ENCODE data around the gene DDX17. TPM values are rescaled to one million over a fixed set of nuclear protein-coding genes. Genes with fewer than 3 reads are reported as not detected.
A peak's percentile ranks its signal among the peaks of the same experiment; 100 is the strongest.

DDX17 gene
- total and polyA plus RNA-seq, 2 of the 4 experiments (the other 2 are of a cell fraction): 240 to 371 TPM

DNA sequence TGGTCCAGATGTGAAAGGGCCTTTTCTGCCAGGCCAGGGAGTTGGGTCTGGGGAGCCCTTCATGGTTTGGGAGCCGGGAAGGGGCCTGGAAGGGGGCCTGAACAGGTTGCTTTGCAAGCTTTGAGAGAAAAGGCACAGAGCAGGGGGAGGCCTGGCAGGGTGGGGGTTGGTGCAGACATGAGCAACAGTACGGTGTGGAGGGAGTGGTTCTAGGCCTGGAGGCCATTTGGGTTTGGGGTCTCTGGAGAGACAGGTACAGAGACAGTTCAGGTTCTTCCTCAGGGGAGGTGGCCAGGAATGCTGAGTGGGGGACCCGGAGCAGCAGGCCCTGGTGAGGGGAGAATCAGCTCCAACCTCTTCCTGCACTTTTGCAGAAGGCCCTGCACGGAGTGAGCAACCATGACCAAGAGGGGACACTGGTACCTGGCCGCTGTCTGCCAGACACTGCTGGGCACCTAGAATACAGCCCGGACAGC is 36.8 kb downstream of the DDX17 start:
- no peak overlapping the region; the same call in 1 of the 2 replicates for H3K27ac ChIP-seq (ENCODE audit: insufficient read depth, low read length)
- dilution Hi-C loops (cut with HindIII; ENCODE audit: low sequenced_read_pairs, unreplicated experiment): no loop called here
- H4K20me1 ChIP-seq (ENCODE audit: insufficient read depth, low read length): no peaks in the 10 kb centered on the region; the same call in 1 of the 2 replicates
- peak overlapping the region; percentile 95; the same call in 1 of the 2 replicates for H3K4me3 ChIP-seq (ENCODE audit: insufficient read depth, low read depth, low read length)
- no peaks in the 10 kb centered on the region for H3K27me3 ChIP-seq (ENCODE audit: control insufficient read depth, insufficient read depth, low read length)
- no peak overlapping the region; a peak in 1 of 4 replicates for H4K8ac ChIP-seq (ENCODE audit: low read depth in 2 of 2, low read length in 2 of 2)
- in situ Hi-C loops (cut with MboI; ENCODE audit: low sequenced_read_pairs): no loop called here
- no peak overlapping the region for H2AFZ ChIP-seq (replicated peaks; ENCODE audit: low read length, poor library complexity)
- H3K4ac ChIP-seq (ENCODE audit: low read depth, low read length): peak overlapping the region; percentile 100
- 0 out of 2 replicates have a peak overlapping the region, but pooled peaks have one; percentile 100 for H3K14ac ChIP-seq (replicated peaks; ENCODE audit: low read depth, low read length)
- H3K9me3 ChIP-seq (ENCODE audit: control insufficient read depth, insufficient read depth, low read length): no peaks in the 10 kb centered on the region
- DNase-seq (no peak), ATAC-seq (ENCODE audit: low read depth) (no peak)
- 79% methylated on average over 3 of the region's 6 CpGs; no CpG with 5 or more reads in 1 of the 2 experiments for WGBS, 2 experiments (ENCODE audit: extremely low coverage in 2 of 2, insufficient read length in 1 of 2)
- no peak overlapping the region for H2BK20ac ChIP-seq (ENCODE audit: low read depth, low read length)
- peaks cover 10% of the 10 kb centered on the region for H3K36me3 ChIP-seq (ENCODE audit: control insufficient read depth, insufficient read depth, low read length)
- H4K91ac ChIP-seq (ENCODE audit: insufficient read depth, low read depth, low read length): peak overlapping the region; percentile 96; the same call in 1 of the 2 replicates
- peaks cover 17% of the 10 kb centered on the region for H3K9me1 ChIP-seq (ENCODE audit: insufficient read depth, low read length)
- no peak overlapping the region for H2BK15ac ChIP-seq (ENCODE audit: low read depth, low read length)
- peaks cover 3 to 61% of the 10 kb centered on the region in 2 experiments; a peak in 3 of 4 replicates for H3K79me1 ChIP-seq (ENCODE audit: low read depth in 1 of 2, low read length in 2 of 2)
- POLR2A ChIA-PET (ENCODE audit: unreplicated experiment): no interaction called here
- H3K9ac ChIP-seq (ENCODE audit: low read depth, low read length): no peak overlapping the region
- no peak overlapping the region for H2BK120ac ChIP-seq (ENCODE audit: low read depth, low read length)
- H3K18ac ChIP-seq (ENCODE audit: low read depth, low read length): no peak overlapping the region
- H3K4me2 ChIP-seq (ENCODE audit: low read depth, low read length): peak overlapping the region; percentile 88
- H2AK9ac ChIP-seq (replicated peaks; ENCODE audit: low read depth, low read length, poor library complexity): peak overlapping the region; percentile 100
- no peak overlapping the region for H3K56ac ChIP-seq (ENCODE audit: extremely low read depth, insufficient read depth, low read length)
- peak overlapping the region; percentile 99 for H2AK5ac ChIP-seq (ENCODE audit: low read depth, low read length)
- intact Hi-C loops (cut with micrococcal nuclease): no loop called here
- TF ChIP-seq, protein P1, sequence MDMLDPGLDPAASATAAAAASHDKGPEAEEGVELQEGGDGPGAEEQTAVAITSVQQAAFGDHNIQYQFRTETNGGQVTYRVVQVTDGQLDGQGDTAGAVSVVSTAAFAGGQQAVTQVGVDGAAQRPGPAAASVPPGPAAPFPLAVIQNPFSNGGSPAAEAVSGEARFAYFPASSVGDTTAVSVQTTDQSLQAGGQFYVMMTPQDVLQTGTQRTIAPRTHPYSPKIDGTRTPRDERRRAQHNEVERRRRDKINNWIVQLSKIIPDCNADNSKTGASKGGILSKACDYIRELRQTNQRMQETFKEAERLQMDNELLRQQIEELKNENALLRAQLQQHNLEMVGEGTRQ (IDR thresholded peaks at IDR 0.05; ENCODE audit: low read depth, low read length): no peak
- TF ChIP-seq RCOR1 (IDR thresholded peaks at IDR 0.05; ENCODE audit: insufficient replicate concordance, low read length): no peak
- no peak for TF ChIP-seq NFE2L2 (IDR thresholded peaks at IDR 0.05; ENCODE audit: low read depth, low read length)
- TF ChIP-seq BHLHE40 (IDR thresholded peaks at IDR 0.05; ENCODE audit: low read depth, low read length): no peak
- BruUV-seq (replicated peaks): no TSS peak
- peak overlapping the region; percentile 0; the same call in 1 of the 2 replicates for H4K5ac ChIP-seq (ENCODE audit: low read depth, low read length)
- peaks cover 13% of the 10 kb centered on the region for H3K4me1 ChIP-seq (ENCODE audit: control insufficient read depth, insufficient read depth, low read length)
- no peak overlapping the region for H2BK5ac ChIP-seq (ENCODE audit: low read depth, low read length, poor library complexity, severe bottlenecking)
- H3K23ac ChIP-seq (ENCODE audit: low read depth, low read length): peak overlapping the region; percentile 12; the same call in 1 of the 2 replicates
- CTCF ChIA-PET: interaction anchor here (0.5 kb wide), 1 partner anchor 137 kb away, joined by 3 read pairs; no protein-coding TSS in a partner anchor
